ENCODE data around the gene PPP1R13L.

DNA sequence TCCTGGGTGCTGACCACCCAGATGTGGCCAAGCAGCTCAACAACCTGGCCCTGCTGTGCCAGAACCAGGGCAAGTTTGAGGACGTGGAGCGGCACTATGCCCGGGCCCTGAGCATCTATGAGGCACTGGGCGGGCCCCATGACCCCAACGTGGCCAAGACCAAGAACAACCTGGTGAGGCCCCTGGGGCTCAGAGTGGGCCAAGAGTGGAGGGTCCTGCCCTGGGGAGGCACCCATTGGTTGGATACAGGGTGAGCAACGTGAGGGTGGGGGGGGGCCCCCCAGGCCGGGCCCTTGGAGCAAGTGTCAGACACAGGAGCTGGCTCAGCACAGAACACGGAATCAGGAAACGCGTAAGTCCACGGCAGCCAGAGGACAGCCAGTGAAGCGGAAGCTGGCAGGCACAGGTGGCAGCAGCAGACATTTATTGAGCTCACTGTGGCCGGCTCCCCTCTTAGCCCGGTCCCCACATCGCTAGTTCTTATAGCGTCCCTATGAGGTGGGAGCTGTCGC, 55.4 kb downstream of the PPP1R13L start:
- TF ChIP-seq, protein P1, sequence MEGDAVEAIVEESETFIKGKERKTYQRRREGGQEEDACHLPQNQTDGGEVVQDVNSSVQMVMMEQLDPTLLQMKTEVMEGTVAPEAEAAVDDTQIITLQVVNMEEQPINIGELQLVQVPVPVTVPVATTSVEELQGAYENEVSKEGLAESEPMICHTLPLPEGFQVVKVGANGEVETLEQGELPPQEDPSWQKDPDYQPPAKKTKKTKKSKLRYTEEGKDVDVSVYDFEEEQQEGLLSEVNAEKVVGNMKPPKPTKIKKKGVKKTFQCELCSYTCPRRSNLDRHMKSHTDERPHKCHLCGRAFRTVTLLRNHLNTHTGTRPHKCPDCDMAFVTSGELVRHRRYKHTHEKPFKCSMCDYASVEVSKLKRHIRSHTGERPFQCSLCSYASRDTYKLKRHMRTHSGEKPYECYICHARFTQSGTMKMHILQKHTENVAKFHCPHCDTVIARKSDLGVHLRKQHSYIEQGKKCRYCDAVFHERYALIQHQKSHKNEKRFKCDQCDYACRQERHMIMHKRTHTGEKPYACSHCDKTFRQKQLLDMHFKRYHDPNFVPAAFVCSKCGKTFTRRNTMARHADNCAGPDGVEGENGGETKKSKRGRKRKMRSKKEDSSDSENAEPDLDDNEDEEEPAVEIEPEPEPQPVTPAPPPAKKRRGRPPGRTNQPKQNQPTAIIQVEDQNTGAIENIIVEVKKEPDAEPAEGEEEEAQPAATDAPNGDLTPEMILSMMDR (IDR thresholded peaks at IDR 0.05; ENCODE audit: low read length) = no peak
- TF ChIP-seq EZH2 (IDR thresholded peaks at IDR 0.05; ENCODE audit: borderline replicate concordance, low read length) = no peak
